CD4-positive, alpha-beta T cell treated with Interleukin-6 for 4 hours (primary cell): ENCODE measurements around the gene SEC14L3.

Experiments
- DNase-seq: peaks from one replicate; pipeline ENCODE4 v3.0.0-alpha.2; 2020; ENCODE audit warnings: mixed read lengths

The SEC14L3 gene

DNA sequence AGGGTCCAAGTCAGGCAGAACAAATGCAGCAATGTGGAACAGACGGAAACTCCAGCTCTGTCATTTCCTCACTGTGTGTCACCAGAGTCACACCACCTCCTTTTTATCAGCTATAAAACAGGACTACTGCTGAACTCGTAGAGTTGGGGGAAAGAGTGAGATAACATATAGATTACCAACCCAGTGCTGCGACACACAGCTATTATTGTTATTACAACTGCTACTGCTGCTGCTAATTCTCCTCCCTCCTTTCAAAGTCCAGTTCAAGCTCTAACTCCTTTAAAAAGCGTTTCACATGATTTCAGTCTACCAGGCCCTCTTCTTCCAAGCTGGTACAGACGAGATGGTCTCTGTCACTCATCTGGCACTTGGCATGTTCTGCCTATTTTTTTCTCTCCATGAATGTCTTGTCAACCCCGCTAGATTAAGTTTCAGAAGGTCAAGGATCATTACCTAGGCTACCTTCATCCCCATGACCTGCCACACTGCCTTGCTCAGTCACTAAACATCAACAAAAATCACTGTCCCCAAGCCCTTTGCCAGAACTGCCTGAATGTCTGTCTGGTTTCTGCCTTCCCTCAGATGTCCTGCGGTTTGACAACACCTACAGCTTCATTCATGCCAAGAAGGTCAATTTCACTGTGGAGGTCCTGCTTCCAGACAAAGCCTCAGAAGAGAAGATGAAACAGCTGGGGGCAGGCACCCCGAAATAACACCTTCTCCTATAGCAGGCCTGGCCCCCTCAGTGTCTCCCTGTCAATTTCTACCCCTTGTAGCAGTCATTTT lies 49.9 kb downstream of the SEC14L3 start:
- no peak for DNase-seq

DNA sequence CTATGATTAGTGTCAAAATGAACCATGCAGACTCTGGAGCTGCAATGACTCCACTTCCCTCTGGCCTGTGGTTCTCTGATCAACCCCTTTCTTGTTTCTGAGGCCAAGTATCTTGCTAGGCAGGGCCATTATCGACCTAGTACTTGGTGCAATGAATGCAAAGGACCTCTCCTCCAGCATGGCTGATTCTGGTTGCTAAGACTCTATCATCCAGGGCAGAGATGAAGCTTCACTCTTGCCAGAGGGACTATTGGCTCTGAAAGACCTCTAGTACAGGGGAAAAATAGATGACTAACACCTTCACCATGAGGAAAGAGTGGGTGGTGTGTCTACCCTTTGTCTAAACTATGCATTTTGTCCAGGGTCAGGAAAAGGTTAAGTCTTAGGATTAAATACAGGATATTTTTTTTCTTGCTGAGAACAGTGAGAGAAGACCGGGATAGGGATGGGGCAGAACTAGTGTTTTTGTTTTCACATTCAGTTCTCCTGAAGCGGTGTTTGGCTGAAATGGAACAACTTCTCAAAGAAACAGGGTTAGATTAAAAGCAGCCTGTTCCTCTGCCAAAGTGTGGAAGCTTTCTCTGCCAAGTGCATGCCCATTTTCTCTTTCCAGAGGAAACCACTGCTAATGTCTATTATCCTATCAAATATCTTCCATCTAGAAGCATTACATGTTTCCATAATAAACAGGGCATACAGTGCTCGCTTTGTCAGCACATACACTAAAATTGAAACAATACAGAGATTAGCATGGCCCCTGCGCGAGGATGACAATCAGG lies 51.3 kb downstream of the SEC14L3 start:
- no peak for DNase-seq

DNA sequence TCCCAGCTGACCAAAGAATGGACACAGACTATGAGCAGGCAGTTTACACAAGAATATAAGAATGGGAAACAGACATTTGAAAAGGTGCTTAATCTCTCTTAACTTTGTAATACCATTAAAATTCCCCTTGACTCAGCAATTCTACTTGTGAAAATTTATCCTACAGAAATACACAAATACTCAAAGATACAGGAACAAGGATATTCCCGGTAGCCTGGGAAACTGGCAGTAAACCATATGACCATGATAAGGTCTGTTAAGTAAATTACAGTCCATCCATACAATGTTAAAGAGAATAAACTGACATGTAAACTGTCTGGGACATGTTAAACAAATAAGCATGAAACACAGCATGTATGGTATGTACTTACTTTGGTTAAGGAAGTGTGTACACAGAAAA lies 55.0 kb downstream of the SEC14L3 start:
- DNase-seq, result no peak

DNA sequence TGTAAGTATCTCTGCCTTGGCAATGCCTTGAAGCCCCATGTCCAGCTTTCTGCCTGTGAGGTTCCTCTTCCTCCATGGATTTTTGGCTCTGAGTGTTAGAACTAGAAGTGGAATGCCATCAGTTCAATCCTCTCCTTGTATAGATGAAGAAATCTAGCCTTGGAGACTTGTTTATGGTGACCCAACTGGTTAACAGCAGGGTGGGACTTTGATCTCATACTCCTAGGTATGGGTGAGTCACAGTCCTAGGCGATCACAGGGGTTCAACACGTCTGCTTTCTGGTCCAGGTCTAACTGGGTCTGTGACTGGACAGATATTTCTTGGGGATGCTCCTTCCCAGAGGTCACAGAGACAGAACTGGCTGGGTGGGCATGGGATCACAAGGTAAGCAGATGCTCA lies 55.4 kb downstream of the SEC14L3 start:
- no peak for DNase-seq

DNA sequence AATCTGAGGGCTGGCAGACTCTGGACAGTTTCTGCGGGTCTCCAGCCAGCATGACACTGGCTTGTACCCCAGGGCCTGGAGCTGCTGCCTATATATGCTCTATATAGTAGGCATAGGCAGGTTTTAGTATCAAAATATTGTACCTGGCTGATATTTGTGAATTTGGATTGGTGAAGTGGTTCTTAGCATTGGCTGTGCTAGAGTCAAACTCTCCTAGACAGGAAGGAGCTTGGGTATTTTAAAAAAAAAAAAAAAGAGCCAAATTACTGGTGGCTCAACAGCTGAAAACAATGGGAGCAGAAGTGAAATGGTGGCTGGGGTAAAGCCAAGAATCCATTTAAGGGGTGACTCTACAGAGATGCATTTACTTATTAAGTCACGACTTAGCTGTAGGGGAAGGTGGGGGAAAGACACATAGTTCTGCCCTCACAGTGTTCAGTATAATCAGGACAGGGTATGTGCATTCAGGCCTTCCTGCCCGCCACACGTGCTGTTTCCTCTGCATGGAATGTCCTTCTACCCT lies 57.2 kb downstream of the SEC14L3 start:
- no peak for DNase-seq

DNA sequence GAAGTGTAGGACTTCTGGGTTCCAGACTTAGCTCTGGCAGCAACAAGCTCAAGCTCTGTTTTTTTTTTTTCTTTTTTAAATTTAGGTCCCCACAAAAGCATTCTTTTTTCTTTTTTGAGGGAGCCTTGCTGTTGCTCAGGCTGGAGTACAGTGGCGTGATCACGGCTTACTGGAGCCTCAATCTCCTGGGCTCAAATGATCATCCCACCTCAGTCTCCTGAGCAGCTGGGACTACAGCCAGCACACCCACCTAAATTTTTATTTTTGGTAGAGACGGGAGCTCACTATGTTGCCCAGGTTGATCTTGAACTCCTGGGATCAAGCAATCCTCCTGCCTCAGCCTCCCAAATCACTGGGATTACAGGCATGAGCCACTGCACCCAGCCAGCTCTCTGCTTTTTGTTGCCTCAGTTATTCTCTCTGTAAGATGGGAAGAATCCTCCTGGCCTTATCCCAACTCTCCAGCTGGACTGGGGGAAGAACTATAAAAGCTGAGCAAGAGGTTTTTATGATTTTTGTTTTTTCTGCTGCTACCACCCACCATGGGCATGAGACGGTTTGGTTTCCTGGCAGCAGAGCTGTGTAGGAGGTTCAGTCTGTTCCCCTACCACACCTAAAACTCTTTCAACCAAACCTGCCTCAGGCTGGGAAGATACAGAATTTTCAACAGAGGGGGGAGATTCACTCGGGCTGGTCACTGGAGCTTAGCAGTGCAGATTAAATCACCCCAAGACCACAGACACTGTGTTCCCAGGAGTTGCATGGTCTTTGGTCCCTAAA lies 57.9 kb downstream of the SEC14L3 start:
- peak; percentile 31 for DNase-seq

DNA sequence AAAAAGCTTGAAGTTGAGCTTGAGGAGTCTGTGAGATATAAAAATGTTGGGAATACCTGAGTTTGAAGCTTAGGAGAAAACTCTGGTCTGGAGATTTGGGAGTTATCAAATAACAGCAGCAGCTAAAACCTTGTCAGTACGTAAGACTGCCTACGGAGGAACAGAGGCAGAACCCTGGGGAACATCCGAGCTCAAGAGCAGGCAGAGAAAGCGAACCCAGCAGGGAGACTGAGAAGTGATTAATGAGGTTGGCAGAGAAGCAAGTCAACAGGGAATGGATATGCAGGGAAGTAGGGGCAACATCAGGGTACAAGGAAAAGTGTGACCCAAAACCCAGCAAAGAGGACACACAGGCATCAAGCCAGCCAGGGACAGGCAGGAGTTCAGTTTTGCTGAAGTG lies 58.8 kb downstream of the SEC14L3 start:
- no peak for DNase-seq

DNA sequence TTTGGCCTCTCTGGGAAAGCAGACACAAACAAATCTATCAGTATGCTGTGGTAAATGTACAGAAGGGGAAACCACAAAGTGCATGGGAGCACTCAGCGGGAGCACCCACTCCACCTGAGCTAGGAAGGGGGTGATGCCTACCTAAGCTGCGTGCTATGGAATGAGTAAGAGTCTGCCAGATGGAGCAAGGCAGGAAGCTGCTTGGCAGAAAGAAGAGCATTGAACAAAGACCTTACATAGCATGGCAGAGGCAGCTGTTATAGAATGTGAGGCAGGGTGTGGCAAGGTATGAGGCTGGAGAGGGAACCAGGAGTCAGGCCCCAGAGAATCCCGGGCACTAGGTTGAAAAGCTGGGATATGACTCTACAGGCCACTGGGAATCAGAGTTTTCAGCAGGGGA lies 60.0 kb downstream of the SEC14L3 start:
- DNase-seq, result no peak
